Hepatocyte (in vitro differentiated cells): ENCODE results near the gene PAQR9.

Experiments
- EZH2phosphoT487 ChIP-seq: fragments of 200-600 bp; sonication (generic); IDR thresholded peaks from one replicate; pipeline ENCODE4 v1.6.1; 2018; ENCODE audit warnings: antibody characterized with exemption, mild to moderate bottlenecking, low read depth, moderate library complexity; ENCODE audit not compliant: unreplicated experiment, severe bottlenecking
- TF ChIP-seq, protein P1 (sequence below): fragments of 200-600 bp; sonication (generic); IDR thresholded peaks from 2 replicates; pipeline ENCODE4 v1.5.1; 2016; ENCODE audit warnings: antibody characterized with exemption, mild to moderate bottlenecking; ENCODE audit not compliant: poor library complexity

DNA sequence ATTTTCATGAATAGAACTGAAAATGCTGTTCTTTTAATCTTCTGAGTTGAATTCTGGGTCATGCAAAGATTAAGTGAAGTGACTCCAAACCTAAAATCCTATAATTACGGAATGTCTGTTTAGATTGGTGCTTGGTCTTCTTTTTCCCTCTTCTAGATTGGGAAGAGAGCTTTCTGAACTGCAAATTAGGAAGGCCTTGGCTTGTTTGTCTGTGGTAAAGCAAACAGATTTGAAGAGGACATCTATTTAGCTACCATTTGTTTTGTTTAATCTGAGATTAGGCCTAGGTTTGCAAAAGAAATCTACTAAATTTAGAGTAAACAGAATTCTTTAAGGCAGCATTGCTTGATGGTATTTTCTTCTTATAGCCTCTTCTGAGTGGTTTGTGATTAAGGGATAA, 23.5 kb downstream of the PAQR9 start:
- TF ChIP-seq, protein P1, sequence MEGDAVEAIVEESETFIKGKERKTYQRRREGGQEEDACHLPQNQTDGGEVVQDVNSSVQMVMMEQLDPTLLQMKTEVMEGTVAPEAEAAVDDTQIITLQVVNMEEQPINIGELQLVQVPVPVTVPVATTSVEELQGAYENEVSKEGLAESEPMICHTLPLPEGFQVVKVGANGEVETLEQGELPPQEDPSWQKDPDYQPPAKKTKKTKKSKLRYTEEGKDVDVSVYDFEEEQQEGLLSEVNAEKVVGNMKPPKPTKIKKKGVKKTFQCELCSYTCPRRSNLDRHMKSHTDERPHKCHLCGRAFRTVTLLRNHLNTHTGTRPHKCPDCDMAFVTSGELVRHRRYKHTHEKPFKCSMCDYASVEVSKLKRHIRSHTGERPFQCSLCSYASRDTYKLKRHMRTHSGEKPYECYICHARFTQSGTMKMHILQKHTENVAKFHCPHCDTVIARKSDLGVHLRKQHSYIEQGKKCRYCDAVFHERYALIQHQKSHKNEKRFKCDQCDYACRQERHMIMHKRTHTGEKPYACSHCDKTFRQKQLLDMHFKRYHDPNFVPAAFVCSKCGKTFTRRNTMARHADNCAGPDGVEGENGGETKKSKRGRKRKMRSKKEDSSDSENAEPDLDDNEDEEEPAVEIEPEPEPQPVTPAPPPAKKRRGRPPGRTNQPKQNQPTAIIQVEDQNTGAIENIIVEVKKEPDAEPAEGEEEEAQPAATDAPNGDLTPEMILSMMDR: no peak
- TF ChIP-seq EZH2phosphoT487: no peak
